Mesenchymal stem cell (in vitro differentiated cells and primary cell): ENCODE measurements around the gene KDM1A.
"Not testable (repeated sequence)": the region's sequence is repeated elsewhere in the genome, so short reads cannot be mapped to it uniquely, and the experiment has no call there.

ENCODE experiments used
- DNase-seq: peaks from one replicate; pipeline ENCODE4 v3.0.0-alpha.2; 2013
- H2AFZ ChIP-seq: one replicate; pipeline ENCODE4 v1.6.1; 2013; ENCODE audit warnings: low read depth, mild to moderate bottlenecking, control low read depth, inconsistent platforms, low read length, moderate library complexity
- H2AK5ac ChIP-seq: 2 replicates; pipeline ENCODE4 v1.6.1; 2013; ENCODE audit warnings: low read length, moderate library complexity, mild to moderate bottlenecking, inconsistent platforms; ENCODE audit not compliant: severe bottlenecking
- H2BK120ac ChIP-seq: one replicate; pipeline ENCODE4 v1.6.1; 2013; ENCODE audit warnings: low read depth, mild to moderate bottlenecking, inconsistent platforms, low read length, moderate library complexity
- H2BK12ac ChIP-seq, 2 experiments: one replicate each; pipeline ENCODE4 v1.6.1; 2013; ENCODE audit warnings: inconsistent platforms in 2 of 2, low read length in 2 of 2, mild to moderate bottlenecking in 2 of 2, moderate library complexity in 2 of 2, control low read depth in 1 of 2
- H2BK15ac ChIP-seq: one replicate; pipeline ENCODE4 v1.6.1; 2013; ENCODE audit warnings: mild to moderate bottlenecking, low read depth, inconsistent platforms; ENCODE audit not compliant: poor library complexity, severe bottlenecking
- H2BK5ac ChIP-seq: 2 replicates; pipeline ENCODE4 v1.6.1; 2013; ENCODE audit warnings: low read depth, mild to moderate bottlenecking, low read length, control low read depth, inconsistent platforms; ENCODE audit not compliant: poor library complexity, severe bottlenecking
- H3K14ac ChIP-seq, 2 experiments: one replicate each; pipeline ENCODE4 v1.6.1; 2013; ENCODE audit warnings: inconsistent platforms in 2 of 2, low read length in 2 of 2, control low read depth in 1 of 2, mild to moderate bottlenecking in 1 of 2, moderate library complexity in 1 of 2
- H3K18ac ChIP-seq, 2 experiments: one replicate each; pipeline ENCODE4 v1.6.1; 2013; ENCODE audit warnings: inconsistent platforms in 2 of 2, low read length in 2 of 2, control low read depth in 1 of 2, low read depth in 1 of 2, mild to moderate bottlenecking in 1 of 2
- H3K23ac ChIP-seq, 2 experiments: one replicate each; pipeline ENCODE4 v1.6.1; 2013; ENCODE audit warnings: inconsistent platforms in 2 of 2, low read length in 2 of 2, mild to moderate bottlenecking in 2 of 2, moderate library complexity in 2 of 2, control low read depth in 1 of 2
- H3K27ac ChIP-seq: 2 replicates; pipeline ENCODE4 v1.5.1; 2013; ENCODE audit warnings: mild to moderate bottlenecking, moderate library complexity, low read length, control low read depth, inconsistent platforms; ENCODE audit not compliant: poor library complexity, severe bottlenecking
- H3K27me3 ChIP-seq, 2 experiments: 2 replicates each; pipeline versions ENCODE4 v1.6.1 to v1.7.0; 2013; ENCODE audit warnings: low read length in 2 of 2, mild to moderate bottlenecking in 2 of 2, moderate library complexity in 2 of 2, control low read depth in 1 of 2, inconsistent platforms in 1 of 2; ENCODE audit not compliant: control insufficient read depth in 1 of 2, insufficient read depth in 1 of 2
- H3K36me3 ChIP-seq, 2 experiments: 2 replicates each; pipeline versions ENCODE4 v1.6.1 to v1.7.0; 2013; ENCODE audit warnings: low read length in 2 of 2, control low read depth in 1 of 2, inconsistent platforms in 1 of 2, low read depth in 1 of 2, mild to moderate bottlenecking in 1 of 2; ENCODE audit not compliant: insufficient read depth in 2 of 2, control insufficient read depth in 1 of 2
- H3K4ac ChIP-seq, 2 experiments: one replicate each; pipeline ENCODE4 v1.6.1; 2013; ENCODE audit warnings: inconsistent platforms in 2 of 2, low read length in 2 of 2, mild to moderate bottlenecking in 2 of 2, moderate library complexity in 2 of 2, control low read depth in 1 of 2, low read depth in 1 of 2
- H3K4me1 ChIP-seq: 2 replicates; pipeline ENCODE4 v1.6.1; 2013; ENCODE audit warnings: low read depth, low read length, control low read depth; ENCODE audit not compliant: control insufficient read depth, insufficient read depth
- H3K4me2 ChIP-seq: 2 replicates; pipeline ENCODE4 v1.6.1; 2013; ENCODE audit warnings: low read length, mild to moderate bottlenecking, inconsistent platforms; ENCODE audit not compliant: poor library complexity, severe bottlenecking
- H3K4me3 ChIP-seq, 2 experiments: 2 replicates each; pipeline versions ENCODE4 v1.5.1 to v1.7.0; 2013; ENCODE audit warnings: low read length in 2 of 2, mild to moderate bottlenecking in 2 of 2, control low read depth in 1 of 2, low read depth in 1 of 2; ENCODE audit not compliant: insufficient read depth in 1 of 2
- H3K79me1 ChIP-seq: replicated peaks from 2 replicates; pipeline ENCODE4 v1.6.1; 2013; ENCODE audit warnings: mild to moderate bottlenecking, control low read depth, low read length, inconsistent platforms; ENCODE audit not compliant: poor library complexity, severe bottlenecking
- H3K9ac ChIP-seq: 2 replicates; pipeline ENCODE4 v1.7.0; 2013; ENCODE audit warnings: mild to moderate bottlenecking, low read length, moderate library complexity
- H3K9me3 ChIP-seq: 2 replicates; pipeline ENCODE4 v1.7.0; 2013; ENCODE audit warnings: mild to moderate bottlenecking, low read length; ENCODE audit not compliant: control insufficient read depth
- H4K8ac ChIP-seq: one replicate; pipeline ENCODE4 v1.6.1; 2013; ENCODE audit warnings: inconsistent platforms, mild to moderate bottlenecking, low read length, moderate library complexity
- H4K91ac ChIP-seq: one replicate; pipeline ENCODE4 v1.6.1; 2013; ENCODE audit warnings: mild to moderate bottlenecking, low read length, inconsistent platforms
- WGBS: methylation state at CpG from one replicate; pipeline ENCODE4 v1.1.7; 2013; ENCODE audit warnings: mixed read lengths; 5-methylcytosine and 5-hydroxymethylcytosine counted together

KDM1A gene

GRCh38 chr1:23008901-23009300, 10.4 kb upstream of the KDM1A start:
- DNase-seq = no peak
- Histone ChIP-seq H3K4ac (no peak overlapping the region), H2BK15ac (no peak overlapping the region), H3K4me2 (no peak overlapping the region), H2BK5ac (no peak overlapping the region), H4K8ac (no peak overlapping the region), H3K79me1 (no peaks in the 10 kb centered on the region), H2BK12ac (no peak overlapping the region), H3K36me3 (no peaks in the 10 kb centered on the region), H3K18ac (no peak overlapping the region), H3K9me3 (no peaks in the 10 kb centered on the region), H3K9ac (no peak overlapping the region), H2AK5ac (no peak overlapping the region), H2BK120ac (no peak overlapping the region), H2AFZ (no peak overlapping the region), H3K27ac (no peak overlapping the region), H3K4me1 (peaks cover 4% of the 10 kb centered on the region), H3K14ac (no peak overlapping the region), H4K91ac (no peak overlapping the region), H3K4me3 (no peak overlapping the region), H3K27me3 (peaks cover 3% of the 10 kb centered on the region in 2 experiments), H3K23ac (no peak overlapping the region)
- 100% methylated on average over 1 of the region's 2 CpGs for WGBS

DNA sequence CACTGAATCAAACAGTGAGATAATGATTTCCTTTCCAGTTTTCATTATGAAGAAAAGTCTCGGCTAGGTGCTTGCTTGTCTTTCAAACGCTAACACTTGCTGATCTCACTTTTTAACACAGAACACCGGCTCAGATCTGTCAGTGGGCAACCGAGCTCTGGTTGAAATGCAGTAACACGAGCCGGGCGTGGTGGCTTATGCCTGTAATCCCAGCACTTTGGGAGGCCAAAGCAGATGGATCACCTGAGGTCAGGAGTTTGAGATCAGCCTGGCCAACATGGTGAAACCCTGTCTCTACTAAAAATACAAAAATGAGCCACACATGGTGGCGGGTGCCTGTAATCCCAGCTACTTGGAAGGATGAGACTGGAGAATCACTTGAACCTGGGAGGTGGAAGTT, 9.2 kb upstream of the KDM1A start:
- H3K4me3 ChIP-seq, H4K91ac ChIP-seq, H3K4me2 ChIP-seq, H3K9me3 ChIP-seq, H2BK5ac ChIP-seq, H2BK15ac ChIP-seq, H3K27me3 ChIP-seq, H3K23ac ChIP-seq, H3K4me1 ChIP-seq, H2AFZ ChIP-seq, H3K14ac ChIP-seq, H3K9ac ChIP-seq, H2BK12ac ChIP-seq, H2BK120ac ChIP-seq, H3K79me1 ChIP-seq, H4K8ac ChIP-seq, H3K27ac ChIP-seq, H3K36me3 ChIP-seq, DNase-seq, H3K18ac ChIP-seq, H2AK5ac ChIP-seq, H3K4ac ChIP-seq: not testable (repeated sequence)
- WGBS = 92% methylated on average over 8 of the region's 8 CpGs

DNA sequence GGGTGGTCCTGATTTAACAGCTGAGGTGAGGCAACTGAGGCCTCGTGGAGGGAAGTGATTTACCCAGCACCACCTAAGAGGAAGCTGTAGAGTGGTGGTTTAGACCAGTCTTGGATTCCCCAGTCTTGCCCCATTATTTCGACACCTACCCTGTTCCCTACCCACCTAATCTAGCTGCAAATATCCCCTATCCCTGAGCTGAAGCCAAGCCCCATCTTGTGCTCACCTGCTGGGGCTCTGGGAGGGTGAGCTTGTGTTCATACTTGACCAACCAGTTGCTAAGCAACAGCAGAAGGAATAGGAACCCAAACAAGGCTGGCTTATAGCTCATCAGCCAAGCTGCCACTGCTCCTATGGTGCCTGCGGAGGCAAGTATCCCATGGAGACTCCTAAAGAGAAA, 5.6 kb upstream of the KDM1A start:
- Histone ChIP-seq H3K23ac (no peak overlapping the region), H3K79me1 (no peaks in the 10 kb centered on the region), H3K18ac (no peak overlapping the region), H3K14ac (no peak overlapping the region), H3K4me3 (no peak overlapping the region), H2BK120ac (no peak overlapping the region), H3K4me1 (peaks cover 5% of the 10 kb centered on the region), H4K91ac (no peak overlapping the region), H2BK12ac (no peak overlapping the region), H3K9me3 (no peaks in the 10 kb centered on the region), H2BK5ac (no peak overlapping the region), H2AFZ (no peak overlapping the region), H3K36me3 (no peaks in the 10 kb centered on the region), H3K4me2 (no peak overlapping the region), H3K27me3 (no peaks in the 10 kb centered on the region), H2BK15ac (no peak overlapping the region), H4K8ac (no peak overlapping the region), H3K9ac (no peak overlapping the region), H3K4ac (no peak overlapping the region), H2AK5ac (no peak overlapping the region), H3K27ac (no peak overlapping the region)
- DNase-seq = no peak
- WGBS = 79% methylated on average over 3 of the region's 3 CpGs

- H3K4me1 ChIP-seq = peaks cover 6% of the 10 kb centered on the region
- H2AFZ ChIP-seq = no peak overlapping the region
- no peak overlapping the region for H2AK5ac ChIP-seq
- DNase-seq = no peak
- no peaks in the 10 kb centered on the region for H3K79me1 ChIP-seq
- peak overlapping the region in 1 of 2 experiments; percentile 98 for H3K4me3 ChIP-seq
- no peak overlapping the region for H2BK120ac ChIP-seq
- no peak overlapping the region for H4K8ac ChIP-seq
- H4K91ac ChIP-seq = no peak overlapping the region
- no peak overlapping the region for H3K23ac ChIP-seq
- H2BK15ac ChIP-seq = no peak overlapping the region
- no peaks in the 10 kb centered on the region for H3K27me3 ChIP-seq
- H3K4ac ChIP-seq = no peak overlapping the region
- 65% methylated on average over 9 of the region's 10 CpGs for WGBS
- H3K36me3 ChIP-seq = no peaks in the 10 kb centered on the region
- no peaks in the 10 kb centered on the region for H3K9me3 ChIP-seq
- H3K18ac ChIP-seq = peak overlapping the region in 1 of 2 experiments; percentile 3
- no peak overlapping the region for H3K14ac ChIP-seq
- H3K9ac ChIP-seq = peak overlapping the region; percentile 89
- H2BK12ac ChIP-seq = no peak overlapping the region
- no peak overlapping the region for H2BK5ac ChIP-seq
- peak overlapping the region; percentile 19 for H3K27ac ChIP-seq
- peak overlapping the region; percentile 0 for H3K4me2 ChIP-seq
Observed at GRCh38 chr1:23018661-23019093, 591 bp upstream of the KDM1A start.
